GM18507 (cell line): ENCODE measurements around the gene GPR176.
"Not testable (repeated sequence)": the region's sequence is repeated elsewhere in the genome, so short reads cannot be mapped to it uniquely, and the experiment has no call there.

ENCODE experiments used
- DNase-seq: peaks from one replicate; pipeline ENCODE4 v3.0.0; 2011; ENCODE audit warnings: low read depth; ENCODE audit not compliant: insufficient read length; ENCODE audit errors: extremely low spot score
- FAIRE-seq: peaks from 2 replicates; lab custom pipeline; 2011; peaks lifted over from hg19 to GRCh38; lab: Jason Lieb, UNC

Gene GPR176

DNA sequence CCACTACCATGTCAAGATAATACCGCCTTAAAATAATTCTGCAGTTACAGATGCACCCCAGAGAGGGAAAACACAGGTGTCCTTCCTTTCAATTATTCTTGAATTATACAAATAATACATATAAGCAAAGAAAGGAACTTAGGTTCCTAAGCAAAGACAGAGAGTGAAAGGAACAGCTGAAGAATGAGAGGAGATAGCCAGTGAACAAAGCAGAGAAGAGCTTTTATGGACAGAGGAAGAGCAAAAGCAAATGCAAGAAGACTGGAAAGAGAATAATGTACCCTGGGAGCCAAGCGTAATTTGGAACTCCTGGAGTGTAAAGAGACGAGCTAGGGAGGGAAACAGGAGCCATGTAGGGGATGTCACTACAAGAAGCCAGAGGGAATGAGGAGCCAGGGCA, 21.7 kb downstream of the GPR176 start:
- FAIRE-seq (no peak), DNase-seq (no peak)

GRCh38 chr15:39896846-39897245, 23.2 kb downstream of the GPR176 start:
- no peak for FAIRE-seq
- no peak for DNase-seq

DNA sequence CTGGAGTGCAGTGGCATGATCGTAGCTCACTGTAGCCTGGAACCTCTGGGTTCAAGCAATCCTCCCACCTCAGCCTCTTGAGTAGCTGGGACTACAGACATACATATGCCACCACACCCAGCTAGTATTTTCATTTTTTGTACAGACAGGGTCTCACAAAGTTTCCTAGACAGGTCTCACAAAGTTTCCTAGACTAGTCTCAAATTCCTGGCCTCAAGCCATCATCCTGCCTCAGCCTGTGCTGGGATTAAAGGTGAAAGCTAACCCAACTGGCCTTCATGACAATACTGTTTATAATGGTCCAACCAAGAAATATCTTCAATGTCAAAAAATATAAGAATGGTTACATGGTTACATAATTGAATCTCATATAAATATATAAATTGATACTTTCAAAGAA, 24.0 kb downstream of the GPR176 start:
- DNase-seq (no peak), FAIRE-seq (no peak)

DNA sequence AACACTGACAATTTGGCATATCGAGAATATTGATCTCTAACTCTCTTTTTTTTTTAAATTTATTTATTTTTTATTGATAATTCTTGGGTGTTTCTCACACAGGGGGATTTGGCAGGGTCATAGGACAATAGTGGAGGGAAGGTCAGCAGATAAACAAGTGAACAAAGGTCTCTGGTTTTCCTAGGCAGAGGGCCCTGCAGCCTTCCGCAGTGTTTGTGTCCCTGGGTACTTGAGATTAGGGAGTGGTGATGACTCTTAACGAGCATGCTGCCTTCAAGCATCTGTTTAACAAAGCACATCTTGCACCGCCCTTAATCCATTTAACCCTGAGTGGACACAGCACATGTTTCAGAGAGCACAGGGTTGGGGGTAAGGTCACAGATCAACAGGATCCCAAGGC, 27.0 kb downstream of the GPR176 start:
- FAIRE-seq, DNase-seq: not testable (repeated sequence)

- DNase-seq (no peak), FAIRE-seq (no peak)
These were observed 27.6 kb downstream of the GPR176 start for GRCh38 chr15:39892418-39892817.

DNA sequence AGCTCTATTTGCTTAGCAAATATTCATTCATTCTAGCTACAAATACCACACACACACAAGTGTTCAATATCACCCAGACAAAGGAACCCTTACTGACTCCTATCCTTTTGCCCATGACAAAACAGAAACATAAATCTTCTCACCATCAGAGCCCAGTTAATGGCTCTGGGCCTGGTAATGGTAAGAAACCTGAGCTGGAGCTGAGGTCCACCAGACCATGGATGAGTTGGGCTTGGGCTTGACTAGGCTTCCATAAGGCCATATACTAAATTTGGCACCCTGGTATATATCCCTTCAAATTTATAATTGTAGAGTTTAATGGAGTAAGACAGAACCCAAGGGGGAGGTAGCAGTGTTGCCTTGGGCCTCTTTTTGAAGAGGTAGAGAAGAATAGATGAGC, 29.4 kb downstream of the GPR176 start:
- FAIRE-seq, result no peak

GRCh38 chr15:39889601-39890000, 30.5 kb downstream of the GPR176 start:
- no peak for FAIRE-seq

More for the DNA sequence above, 29.4 kb downstream of the GPR176 start:
- DNase-seq, result no peak

GRCh38 chr15:39888809-39889208, 31.3 kb downstream of the GPR176 start:
- FAIRE-seq (no peak), DNase-seq (no peak)

More at GRCh38 chr15:39889601-39890000, 30.5 kb downstream of the GPR176 start:
- no peak for DNase-seq

DNA sequence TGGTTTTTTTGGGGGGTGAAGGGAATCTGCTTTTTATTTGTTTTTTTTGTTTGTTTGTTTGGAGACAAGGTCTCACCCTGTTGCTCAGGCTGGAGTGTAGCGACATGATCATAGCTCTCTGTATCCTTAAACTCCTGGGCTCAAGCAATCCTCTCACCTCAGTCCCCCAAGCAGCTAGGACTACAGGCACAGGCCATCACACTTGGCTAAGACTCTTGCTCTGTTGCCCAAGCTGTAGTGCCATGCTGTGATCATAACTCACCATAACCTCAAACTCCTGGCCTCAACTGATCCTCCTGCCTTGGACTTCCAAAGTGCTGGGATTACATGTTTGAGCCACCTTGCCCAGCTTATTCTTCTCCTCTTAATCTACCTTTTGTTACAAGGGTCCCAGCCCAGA, 31.8 kb downstream of the GPR176 start:
- DNase-seq (no peak), FAIRE-seq (no peak)

- DNase-seq (no peak), FAIRE-seq (no peak)
These were observed 32.2 kb downstream of the GPR176 start for GRCh38 chr15:39887832-39888231.

DNA sequence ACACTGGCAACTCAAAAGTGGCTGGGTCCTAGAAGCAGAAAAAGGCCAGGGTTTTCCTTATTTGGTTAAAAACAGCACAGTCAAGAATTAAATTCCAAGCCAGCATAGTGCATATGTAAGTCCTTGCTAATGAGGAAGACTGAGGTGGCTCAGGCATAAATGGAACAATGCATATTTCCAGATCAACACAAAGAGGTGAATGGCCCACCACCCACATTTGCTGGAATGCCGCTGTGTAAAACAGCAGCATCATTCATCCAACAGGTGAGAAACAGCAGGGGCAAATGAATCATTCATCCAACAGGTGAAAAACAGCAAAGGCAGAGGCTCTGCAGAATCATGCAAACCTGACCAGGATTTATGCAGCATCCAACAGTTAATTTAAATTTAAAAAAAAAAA, 32.9 kb downstream of the GPR176 start:
- no peak for DNase-seq
- no peak for FAIRE-seq

DNA sequence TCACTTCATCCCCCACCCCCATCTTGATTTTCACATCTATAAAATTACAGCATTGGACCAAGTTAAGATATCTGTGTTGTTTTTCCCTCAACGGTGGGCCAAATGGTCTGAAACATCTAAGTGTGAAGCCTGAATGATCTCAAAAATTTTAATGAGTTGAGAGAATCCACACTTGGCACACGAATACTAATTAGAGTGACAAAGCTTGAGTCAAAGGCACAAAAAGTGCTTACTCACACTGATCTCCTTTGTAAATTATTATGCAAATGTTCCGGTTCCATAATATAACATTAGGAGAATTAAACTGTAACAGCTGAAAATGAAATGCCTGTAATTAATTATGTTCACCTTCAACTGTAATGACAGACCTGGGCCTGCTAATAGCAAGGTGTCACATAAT, 33.6 kb downstream of the GPR176 start:
- FAIRE-seq, result no peak

GRCh38 chr15:39885099-39885777, 34.8 kb downstream of the GPR176 start:
- no peak for DNase-seq
- no peak for FAIRE-seq

More for the DNA sequence above, 33.6 kb downstream of the GPR176 start:
- no peak for DNase-seq

GRCh38 chr15:39884351-39884750, 35.7 kb downstream of the GPR176 start:
- DNase-seq (no peak), FAIRE-seq (no peak)

- no peak for DNase-seq
These were observed 37.5 kb downstream of the GPR176 start for GRCh38 chr15:39882602-39883001.

GRCh38 chr15:39881790-39882189, 38.3 kb downstream of the GPR176 start:
- no peak for FAIRE-seq
- no peak for DNase-seq

More at GRCh38 chr15:39882602-39883001, 37.5 kb downstream of the GPR176 start:
- FAIRE-seq, result no peak

- DNase-seq, result no peak
- FAIRE-seq, result no peak
These were observed 39.2 kb downstream of the GPR176 start for GRCh38 chr15:39880718-39881387.

DNA sequence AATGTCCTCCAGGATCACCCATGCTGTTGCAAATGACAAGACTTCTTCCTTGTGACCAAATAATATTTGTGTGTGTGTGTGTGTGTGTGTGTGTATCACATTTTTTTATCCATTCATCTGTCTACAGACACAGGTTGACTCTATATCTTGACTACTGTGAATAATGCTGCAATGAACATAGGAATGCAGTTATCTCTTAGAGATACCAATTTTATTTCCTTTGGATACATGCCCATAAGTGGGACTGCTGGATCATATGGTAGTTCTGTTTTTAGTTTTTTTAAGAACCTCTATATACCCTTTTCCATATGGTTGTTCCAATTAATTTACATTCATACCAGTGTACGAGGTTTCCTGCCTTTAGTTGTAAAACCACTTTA, 41.7 kb downstream of the GPR176 start:
- FAIRE-seq, result no peak
- DNase-seq, result no peak

GRCh38 chr15:39874890-39875549, 45.0 kb downstream of the GPR176 start:
- FAIRE-seq (peak; percentile 56), DNase-seq (peak; percentile 4)

GRCh38 chr15:39873978-39874377, 46.1 kb downstream of the GPR176 start:
- DNase-seq, result no peak
- no peak for FAIRE-seq

DNA sequence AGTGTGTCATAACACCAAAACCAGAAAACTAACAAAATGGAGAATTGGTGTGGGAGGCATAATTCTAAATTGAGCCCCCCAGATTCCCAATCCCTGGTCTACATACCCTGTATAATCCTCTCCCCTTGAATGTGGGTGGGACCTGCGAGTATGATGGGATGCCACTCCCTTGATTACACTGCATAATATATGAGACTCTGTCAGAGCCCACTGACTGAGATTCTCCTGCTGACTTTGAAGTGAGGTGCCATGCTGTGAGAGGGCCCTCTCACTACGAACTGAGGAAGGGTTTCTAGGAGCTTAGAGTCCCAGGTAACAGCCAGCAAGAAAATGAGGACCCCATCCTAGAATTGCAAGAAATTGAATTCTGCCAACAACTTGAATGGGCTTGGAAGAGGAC, 49.5 kb downstream of the GPR176 start:
- FAIRE-seq (no peak), DNase-seq (no peak)
